ENCODE measurements around the gene LANCL1.

LANCL1 gene

DNA sequence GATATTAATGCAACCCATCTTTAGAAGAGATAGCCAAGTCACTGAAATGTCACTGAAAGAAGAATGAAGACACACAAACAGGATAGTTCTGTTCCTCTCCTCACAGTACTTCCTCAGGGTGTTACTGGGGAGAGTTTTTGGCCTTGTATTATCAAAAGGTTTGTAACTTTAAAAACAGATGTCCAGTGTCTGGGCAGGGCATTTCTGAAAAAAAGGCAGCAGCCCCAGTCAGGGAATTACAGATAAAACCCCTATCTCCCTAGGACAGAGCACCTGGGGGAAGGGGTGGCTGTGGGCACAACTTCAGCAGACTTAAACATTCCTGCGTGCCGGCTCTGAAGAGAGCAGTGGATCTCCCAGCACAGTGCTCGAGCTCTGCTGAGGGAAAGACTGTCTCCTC is 30.8 kb downstream of the LANCL1 start:
- no peaks in the 10 kb centered on the region for H3K9me3 ChIP-seq
- peaks cover 0 to 4% of the 10 kb centered on the region in 2 experiments for H3K4me1 ChIP-seq (ENCODE audit: control insufficient read depth in 1 of 2, insufficient read depth in 1 of 2, low read depth in 1 of 2, low read length in 1 of 2)
- TF ChIP-seq, protein P1, sequence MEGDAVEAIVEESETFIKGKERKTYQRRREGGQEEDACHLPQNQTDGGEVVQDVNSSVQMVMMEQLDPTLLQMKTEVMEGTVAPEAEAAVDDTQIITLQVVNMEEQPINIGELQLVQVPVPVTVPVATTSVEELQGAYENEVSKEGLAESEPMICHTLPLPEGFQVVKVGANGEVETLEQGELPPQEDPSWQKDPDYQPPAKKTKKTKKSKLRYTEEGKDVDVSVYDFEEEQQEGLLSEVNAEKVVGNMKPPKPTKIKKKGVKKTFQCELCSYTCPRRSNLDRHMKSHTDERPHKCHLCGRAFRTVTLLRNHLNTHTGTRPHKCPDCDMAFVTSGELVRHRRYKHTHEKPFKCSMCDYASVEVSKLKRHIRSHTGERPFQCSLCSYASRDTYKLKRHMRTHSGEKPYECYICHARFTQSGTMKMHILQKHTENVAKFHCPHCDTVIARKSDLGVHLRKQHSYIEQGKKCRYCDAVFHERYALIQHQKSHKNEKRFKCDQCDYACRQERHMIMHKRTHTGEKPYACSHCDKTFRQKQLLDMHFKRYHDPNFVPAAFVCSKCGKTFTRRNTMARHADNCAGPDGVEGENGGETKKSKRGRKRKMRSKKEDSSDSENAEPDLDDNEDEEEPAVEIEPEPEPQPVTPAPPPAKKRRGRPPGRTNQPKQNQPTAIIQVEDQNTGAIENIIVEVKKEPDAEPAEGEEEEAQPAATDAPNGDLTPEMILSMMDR (IDR thresholded peaks at IDR 0.05), result no peak
- no peak overlapping the region for H3K4me3 ChIP-seq (ENCODE audit: low read depth in 1 of 2, low read length in 1 of 2)
- H3K27ac ChIP-seq, result no peak overlapping the region
- H3K27me3 ChIP-seq, result no peaks in the 10 kb centered on the region
- no peaks in the 10 kb centered on the region for H3K36me3 ChIP-seq

DNA sequence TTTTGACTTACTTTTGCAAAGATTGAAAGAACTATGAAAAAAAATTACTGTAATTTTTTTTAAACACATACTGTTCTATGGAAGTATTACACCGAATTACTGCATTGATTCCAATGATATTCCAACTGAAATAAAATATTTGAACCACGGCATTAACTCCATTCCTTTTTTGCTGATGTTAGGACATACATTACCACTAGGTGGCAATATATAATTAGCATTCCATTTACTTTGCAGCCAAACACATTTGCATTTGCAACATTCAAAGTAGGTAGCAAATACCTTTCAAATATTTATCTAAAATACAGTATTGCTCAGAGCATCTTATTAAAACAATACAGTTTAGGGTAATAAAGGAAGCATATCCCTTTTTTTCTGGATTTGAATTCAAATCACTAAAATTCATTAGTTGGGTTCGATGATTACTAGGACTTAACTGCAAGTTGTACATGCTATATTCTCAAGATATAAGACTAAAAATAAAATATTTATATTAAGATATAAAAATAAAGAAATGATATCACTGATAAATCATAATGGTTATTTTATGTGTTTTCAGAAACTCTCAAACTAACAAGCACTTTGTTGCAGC is 31.3 kb downstream of the LANCL1 start:
- H3K4me1 ChIP-seq (ENCODE audit: control insufficient read depth in 1 of 2, insufficient read depth in 1 of 2, low read depth in 1 of 2, low read length in 1 of 2), result peaks cover 0 to 4% of the 10 kb centered on the region in 2 experiments

DNA sequence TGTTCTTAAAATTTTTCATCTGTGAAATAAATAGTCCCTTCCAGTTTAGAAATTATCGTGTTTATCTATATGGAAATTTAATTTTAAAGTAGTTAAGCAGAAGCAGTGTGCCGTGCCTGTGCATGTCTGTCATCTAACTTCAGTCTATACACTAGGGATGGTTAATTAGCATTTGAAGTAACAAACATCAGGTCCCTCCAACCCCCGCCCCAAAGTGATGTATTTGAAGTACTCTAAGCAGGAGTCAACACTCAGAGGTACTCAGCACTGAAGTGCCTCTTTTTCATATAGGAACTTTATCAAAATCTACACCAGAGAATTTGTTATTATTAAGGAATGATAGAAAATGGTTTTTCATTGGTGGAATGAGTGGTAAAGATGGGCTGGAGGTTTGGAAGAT is 33.0 kb downstream of the LANCL1 start:
- Histone ChIP-seq H3K27me3 (no peaks in the 10 kb centered on the region), H3K4me1 (ENCODE audit: control insufficient read depth in 1 of 2, insufficient read depth in 1 of 2, low read depth in 1 of 2, low read length in 1 of 2) (peaks cover 0 to 4% of the 10 kb centered on the region in 2 experiments), H3K36me3 (no peaks in the 10 kb centered on the region), H3K4me3 (ENCODE audit: low read depth in 1 of 2, low read length in 1 of 2) (no peak overlapping the region), H3K9me3 (no peaks in the 10 kb centered on the region), H3K27ac (no peak overlapping the region)
- TF ChIP-seq, protein P1 (IDR thresholded peaks at IDR 0.05), result no peak

More for the DNA sequence above, 31.3 kb downstream of the LANCL1 start:
- no peaks in the 10 kb centered on the region for H3K27me3 ChIP-seq
- H3K36me3 ChIP-seq, result no peaks in the 10 kb centered on the region
- TF ChIP-seq, protein P1 (IDR thresholded peaks at IDR 0.05), result peak; percentile 53
- no peaks in the 10 kb centered on the region for H3K9me3 ChIP-seq
- no peak overlapping the region for H3K4me3 ChIP-seq (ENCODE audit: low read depth in 1 of 2, low read length in 1 of 2)
- H3K27ac ChIP-seq, result no peak overlapping the region

DNA sequence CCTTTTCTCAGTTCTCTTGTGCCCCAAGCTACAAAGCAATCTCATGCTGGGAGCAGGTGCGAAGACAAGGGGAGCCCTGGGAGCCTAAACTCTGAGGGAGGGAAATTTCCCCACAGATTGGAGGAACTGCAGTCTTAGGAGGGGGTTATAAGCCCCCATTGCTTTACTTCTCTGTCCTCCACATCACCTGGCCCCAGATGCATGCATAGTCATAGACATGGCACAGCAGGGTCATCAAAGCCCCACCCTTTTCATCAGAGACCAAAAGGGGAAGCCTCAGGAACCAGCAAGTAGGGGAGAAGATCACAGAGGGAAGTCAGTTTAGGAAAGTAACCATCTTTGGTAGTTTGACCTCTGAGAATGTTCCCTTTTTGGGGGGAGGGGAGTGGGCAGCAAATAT is 33.7 kb downstream of the LANCL1 start:
- TF ChIP-seq, protein P1 (IDR thresholded peaks at IDR 0.05), result no peak
- Histone ChIP-seq H3K27me3 (no peaks in the 10 kb centered on the region), H3K4me1 (ENCODE audit: control insufficient read depth in 1 of 2, insufficient read depth in 1 of 2, low read depth in 1 of 2, low read length in 1 of 2) (peaks cover 0 to 4% of the 10 kb centered on the region in 2 experiments), H3K4me3 (ENCODE audit: low read depth in 1 of 2, low read length in 1 of 2) (no peak overlapping the region), H3K9me3 (no peaks in the 10 kb centered on the region), H3K36me3 (no peaks in the 10 kb centered on the region), H3K27ac (peak overlapping the region; percentile 26)

DNA sequence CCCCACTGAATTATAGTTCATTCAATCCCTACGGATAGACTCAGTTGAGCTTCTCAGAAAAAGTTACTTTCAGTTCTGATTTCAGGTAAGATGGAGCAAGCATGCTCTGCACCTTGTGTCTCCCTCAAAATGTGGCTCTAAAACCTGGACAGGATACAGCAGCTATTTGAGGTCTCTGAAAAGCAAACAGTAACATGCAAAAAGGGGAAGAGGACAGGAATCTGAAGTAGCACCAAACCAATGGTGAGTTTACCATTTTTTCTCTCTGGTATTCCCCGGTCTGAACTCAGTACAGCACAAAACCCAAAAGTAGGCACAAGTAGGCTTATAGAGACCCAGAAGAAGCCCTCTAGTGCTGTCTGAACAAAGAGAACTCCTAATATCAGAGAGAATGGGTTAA is 34.1 kb downstream of the LANCL1 start:
- TF ChIP-seq, protein P1 (IDR thresholded peaks at IDR 0.05), result no peak
- Histone ChIP-seq H3K27me3 (no peaks in the 10 kb centered on the region), H3K36me3 (peaks cover 2% of the 10 kb centered on the region), H3K27ac (peak overlapping the region; percentile 26), H3K4me1 (ENCODE audit: control insufficient read depth in 1 of 2, insufficient read depth in 1 of 2, low read depth in 1 of 2, low read length in 1 of 2) (peaks cover 0 to 4% of the 10 kb centered on the region in 2 experiments), H3K9me3 (no peaks in the 10 kb centered on the region), H3K4me3 (ENCODE audit: low read depth in 1 of 2, low read length in 1 of 2) (no peak overlapping the region)

All from neutrophil (primary cell).